GM19452 (cell line): ENCODE measurements around the gene MYO18A.
A peak's percentile ranks its signal among the peaks of the same experiment; 100 is the strongest.
"Not testable (repeated sequence)": the region's sequence is repeated elsewhere in the genome, so short reads cannot be mapped to it uniquely, and the experiment has no call there.

Experiments used
- ATAC-seq: cut with Tn5 transposase; IDR thresholded peaks from one replicate; pipeline ENCODE4 v1.9.1; 2021; ENCODE audit not compliant: unreplicated experiment

MYO18A gene

DNA sequence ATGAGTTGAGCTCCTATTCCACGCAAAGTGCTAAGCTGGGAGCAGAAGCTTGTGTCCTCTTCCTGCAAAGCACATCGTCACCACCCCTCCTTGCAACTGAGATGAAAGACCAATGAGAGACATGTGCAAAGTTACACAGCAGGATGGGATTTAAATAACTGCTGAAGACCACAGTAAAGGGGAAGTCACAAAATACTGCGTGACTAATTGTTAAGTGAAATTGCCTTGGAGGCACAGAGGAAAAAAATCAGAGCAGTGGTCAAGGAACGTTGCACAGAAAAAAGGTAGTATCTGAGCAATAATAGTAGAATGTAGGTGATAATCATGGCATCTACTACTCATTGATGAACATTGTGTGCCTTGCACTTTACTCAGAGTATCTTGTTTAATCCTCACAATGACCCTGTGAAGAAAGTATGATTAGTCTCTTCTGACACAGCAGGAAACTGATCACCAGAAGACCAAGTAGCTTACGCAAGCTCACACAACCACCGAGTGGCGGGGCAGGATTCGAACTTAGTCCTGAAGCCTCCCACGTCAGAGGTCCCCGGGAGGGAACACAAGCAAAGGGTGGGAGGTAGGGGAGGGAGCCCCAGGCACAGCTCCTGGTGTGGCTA is 15.4 kb upstream of the MYO18A start:
- no peak for ATAC-seq

DNA sequence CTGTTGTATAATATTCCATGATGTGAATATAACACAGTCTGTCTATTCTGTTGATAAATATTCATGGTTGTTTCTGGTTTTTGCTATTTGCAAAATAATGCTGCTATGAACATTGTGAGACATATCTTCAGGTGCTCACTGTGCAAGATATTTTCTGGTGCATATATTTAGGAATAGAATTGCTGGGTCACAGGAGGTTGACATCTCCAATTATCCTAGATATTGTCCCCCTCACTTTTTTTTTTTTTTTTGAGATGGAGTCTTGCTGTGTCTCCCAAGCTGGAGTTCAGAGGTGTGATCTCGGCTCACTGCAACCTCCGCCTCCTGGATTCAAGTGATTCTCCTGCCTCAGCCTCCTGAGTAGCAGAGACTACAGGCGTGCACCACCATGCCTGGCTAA is 14.5 kb upstream of the MYO18A start:
- no peak for ATAC-seq

DNA sequence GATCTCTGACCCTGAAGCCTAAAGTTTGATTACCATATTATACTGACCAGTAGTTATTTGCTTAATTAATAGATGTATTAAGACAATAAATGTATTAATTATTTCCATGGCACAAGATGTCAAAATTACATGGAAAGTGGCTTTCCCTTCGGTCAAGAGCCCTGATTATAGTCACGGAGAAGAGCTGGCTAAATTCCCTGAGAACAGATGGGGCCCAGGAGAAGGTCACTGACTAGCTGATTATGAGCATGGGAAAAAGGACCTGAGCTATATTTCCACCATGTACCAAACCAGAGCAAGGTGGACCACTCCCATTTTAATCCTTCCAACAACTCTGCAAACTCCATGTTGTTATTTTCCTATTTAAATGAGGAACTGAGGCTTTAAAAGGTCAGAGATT is 12.9 kb upstream of the MYO18A start:
- ATAC-seq = no peak

DNA sequence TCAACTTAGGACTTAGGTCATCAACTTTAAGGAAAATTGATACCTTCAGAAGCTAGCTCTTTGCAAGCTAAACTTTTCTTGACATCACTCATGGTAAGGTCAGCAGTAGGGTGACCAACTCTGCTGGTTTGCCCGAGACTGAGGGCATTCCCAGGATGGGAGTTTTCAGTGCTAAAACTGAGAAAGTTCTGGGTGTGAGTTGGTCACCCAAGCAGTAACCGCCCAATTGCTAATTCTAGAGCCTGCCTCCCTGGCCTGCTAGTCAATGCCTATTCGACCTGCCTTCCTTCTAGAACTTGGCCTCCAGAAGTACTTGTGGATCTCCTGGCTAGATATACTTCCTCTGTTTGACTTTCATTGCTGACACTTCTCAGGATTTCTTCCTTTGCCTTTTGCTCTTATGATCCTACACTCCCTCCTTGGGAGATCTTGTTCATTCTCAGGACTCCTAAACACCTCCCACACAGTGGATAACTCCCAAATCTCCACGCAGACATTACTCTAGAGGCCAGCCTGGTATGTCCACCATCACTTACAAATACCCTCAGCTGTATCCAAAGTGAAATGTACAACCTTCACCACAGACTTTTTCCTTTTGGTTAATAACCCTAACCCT is 10.5 kb upstream of the MYO18A start:
- no peak for ATAC-seq

DNA sequence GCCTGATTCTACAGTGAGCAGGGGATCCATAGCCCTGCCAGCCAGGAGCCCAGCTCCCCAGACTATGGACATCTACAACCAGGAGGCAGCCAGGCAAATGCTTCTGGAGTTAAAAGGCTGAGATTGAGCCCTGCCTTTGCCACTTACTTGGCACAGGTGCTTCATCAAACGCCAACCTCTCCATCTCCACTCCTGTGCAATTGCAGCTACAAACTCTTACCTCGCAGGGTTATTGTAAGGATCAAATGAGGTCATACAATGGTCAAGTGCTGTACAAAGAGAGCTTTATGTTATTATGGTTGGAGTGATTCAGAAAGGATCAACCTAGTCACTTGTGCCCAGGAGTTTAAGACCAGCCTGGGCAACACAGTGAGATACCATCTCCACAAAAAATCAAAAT is 9.8 kb upstream of the MYO18A start:
- ATAC-seq = no peak

DNA sequence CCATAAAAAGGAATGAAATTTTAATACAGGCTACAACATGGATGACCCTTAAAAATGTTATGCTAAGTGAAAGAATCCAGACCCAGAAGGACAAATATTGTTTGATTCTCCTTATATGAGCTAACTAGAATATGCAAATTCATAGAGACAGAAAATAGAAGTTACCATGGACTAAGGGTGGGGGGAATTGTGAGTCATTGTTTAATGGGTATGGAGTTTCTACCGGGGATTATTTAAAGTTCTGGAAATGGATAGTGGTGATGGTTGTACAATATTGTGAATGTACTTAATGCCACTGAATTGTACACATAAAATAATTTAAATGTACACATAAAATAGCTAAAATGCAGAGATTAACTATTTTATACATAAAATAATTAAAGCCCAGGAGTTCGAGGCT is 9.2 kb upstream of the MYO18A start:
- no peak for ATAC-seq

DNA sequence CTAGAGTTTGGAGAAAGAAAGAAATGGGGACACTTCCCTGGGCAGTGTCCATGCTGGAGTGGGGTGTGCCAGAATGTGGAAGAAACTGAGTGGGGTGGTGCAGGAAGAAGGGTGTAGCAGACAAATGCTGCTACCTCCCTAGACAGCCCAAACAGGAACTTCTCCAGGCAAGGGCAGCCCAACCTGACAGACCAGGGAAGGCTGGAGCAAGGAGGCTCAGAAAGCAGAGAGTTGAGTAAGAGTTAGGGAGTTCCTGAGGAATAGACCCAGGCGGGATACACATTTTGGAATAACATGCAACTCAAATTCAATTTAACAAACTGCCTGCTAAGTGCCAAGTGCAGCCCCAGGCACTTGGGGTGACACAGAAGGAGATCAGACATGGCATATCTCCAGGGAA is 1.0 kb upstream of the MYO18A start:
- no peak for ATAC-seq

DNA sequence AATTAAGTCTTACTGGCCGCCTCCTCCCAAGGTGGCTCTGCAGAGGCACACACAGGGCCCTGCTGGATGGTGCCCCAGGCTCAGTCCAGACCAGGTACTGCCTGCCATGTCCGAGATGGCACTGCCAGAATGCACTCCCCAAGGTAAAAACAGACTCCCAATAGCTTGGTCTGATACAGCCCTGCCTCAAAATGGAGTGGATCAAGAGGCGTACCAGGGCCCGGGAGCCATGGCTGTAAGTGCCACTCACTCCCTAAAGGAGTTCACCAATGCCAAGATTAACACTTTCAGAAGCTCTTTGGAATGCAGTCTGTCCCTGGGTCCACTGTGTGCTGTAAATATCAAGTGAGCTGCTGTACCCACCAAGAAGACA is 576 bp upstream of the MYO18A start:
- ATAC-seq = no peak

DNA sequence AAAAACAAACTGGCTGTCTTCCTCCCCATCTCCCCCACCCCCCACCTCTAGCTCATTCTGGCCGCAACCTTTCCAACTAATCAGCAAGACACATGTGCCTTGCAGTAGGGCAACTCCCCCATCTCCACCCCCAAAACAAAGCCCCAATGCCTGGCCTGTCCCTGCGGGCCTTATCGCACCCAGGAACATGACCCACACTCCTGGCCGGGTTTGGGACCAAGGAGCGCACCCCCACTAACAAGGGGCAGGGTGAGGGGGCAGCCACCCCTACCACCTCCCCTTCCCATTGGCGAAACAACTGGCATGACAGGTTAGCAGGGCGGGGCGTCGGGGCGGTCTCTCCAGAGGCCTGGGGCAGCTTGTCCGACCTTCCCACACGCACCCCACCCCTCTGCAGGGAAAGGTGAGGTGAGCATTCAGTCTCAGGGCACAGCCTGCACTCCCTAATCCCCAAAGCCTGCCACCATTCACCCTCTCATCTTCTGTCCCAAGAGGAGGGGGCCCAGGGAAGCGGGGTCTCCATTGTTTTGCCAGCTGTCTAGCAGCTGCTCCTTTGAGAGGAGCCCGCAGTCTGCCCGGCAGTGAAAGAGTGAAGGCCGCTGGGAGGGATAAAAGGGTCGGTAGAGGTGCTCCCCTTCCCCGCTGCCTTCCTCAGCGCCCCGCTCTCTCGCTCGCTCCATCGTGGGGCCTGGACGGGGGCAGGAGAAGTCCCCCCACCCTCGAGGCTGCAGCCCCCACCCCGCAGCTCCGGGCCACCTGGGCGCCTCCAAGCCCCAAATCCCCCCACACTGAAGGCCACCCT is 765 bp downstream of the MYO18A start:
- no peak for ATAC-seq

DNA sequence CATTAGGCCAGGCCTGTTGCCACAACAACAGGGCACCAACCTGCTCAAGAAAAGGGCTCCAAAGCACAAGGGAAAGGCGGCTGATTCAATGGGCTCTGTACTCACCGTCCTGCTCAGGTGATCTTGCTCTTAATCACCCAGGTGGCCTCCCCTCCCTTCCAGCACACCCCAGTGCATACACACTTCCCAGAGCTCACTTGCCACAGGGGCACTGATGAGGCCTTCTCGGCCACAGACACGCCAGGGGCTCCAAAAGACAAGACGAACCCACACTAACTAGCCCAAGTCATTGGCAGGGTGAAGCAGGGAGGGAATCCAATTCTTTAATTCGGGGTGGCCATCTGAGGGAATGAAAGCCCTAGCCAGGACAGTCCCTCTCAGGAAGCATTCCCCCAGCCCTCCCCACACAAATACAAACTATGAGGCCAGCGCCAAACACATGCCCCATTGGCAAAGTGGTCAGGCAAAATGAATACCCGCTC is 1.4 kb downstream of the MYO18A start:
- no peak for ATAC-seq

DNA sequence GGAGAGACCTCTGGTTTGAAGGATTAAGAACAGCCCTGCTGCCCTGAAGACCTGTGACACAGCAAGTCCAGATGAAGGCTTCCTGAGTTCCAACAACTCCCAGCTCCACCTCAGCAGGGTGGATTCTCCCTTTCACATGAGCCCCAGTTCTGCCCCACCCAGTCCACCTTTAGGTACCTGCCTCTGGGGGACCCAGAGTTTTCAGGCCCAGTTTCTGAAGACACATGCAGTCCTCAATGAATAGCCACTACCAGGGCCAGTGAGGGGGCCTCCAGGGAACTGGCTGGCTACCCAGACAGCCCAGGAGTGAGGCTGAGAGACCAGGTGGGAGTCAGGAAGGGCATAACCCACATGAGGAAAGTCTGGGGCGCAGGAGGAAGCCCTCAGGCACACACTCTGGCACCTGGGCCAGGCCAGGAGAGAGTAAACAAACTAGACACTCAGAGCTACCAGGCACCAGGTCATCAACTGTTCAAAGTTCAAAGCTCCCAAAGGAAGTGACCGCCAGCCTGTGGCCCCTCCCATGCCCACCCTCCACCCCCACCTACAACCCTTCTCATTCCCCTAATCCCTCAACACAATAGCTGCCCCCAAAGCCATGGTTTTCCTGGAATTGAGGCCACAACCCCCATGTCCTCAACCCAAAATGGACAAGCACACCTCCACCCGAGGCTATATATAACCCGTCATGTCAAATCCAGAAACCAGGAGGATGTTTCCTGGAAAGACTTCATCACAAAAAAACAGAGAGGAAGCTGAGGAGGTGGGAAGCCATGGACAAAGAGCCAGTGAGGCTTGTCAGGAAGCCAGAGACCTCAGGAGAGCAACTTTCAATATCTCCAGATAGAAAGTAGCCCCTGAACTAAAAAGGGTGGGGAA is 2.1 kb downstream of the MYO18A start:
- ATAC-seq = no peak

DNA sequence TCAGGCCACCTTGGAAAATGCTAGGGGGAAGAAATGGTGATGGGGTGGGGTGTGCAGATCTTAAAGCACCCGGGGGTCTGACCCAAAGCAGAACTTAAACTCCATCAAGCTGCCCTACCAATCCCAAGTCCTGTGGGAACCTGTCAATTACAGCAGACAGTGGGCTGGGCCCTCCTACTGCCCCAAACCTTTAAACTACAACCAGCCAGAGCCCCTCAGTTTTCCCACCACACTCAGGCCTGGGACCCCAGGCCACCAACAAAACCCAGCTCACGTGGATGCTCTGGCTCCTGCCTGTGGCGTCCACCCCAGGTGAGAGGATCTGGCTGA is 2.7 kb downstream of the MYO18A start:
- ATAC-seq = no peak

DNA sequence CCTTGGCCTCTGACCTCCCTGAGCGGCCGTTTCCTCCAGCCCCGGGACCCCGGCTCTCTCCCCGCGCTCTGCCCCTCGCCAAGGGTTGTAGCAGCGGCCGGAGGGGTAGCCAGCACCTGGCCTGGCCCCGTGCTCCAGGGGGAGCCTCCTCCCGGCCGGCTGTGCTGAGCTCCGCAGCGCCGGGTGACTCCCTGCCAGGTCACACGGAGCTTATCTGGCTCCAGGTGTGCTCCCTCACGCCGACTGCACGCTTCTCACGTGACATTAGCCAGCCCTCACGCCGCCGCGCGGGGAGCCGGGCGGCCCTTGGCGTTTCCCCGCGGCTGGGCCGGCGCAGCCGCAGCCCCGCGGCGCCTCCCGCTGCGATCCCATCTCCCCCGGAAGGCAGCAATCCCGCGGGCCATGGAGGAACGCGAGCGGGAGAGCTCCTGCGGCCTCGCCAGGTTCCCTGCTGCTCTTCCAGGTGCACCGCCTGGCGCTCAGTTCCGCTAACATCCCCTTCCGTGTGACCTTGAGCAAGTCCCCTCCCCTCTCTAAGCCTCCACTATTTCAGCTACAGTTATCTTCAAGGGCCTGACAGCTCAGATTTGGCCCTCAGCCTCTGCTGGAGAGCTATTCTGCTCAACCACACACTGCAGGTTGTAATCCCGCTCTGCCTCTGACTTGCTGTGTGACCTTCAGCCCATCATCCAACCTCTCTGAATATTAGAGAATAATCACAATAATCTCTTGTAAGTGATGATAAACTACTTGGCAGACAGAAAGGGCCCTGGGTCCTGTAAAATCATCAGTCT is 3.4 kb downstream of the MYO18A start:
- peak; percentile 41 for ATAC-seq

DNA sequence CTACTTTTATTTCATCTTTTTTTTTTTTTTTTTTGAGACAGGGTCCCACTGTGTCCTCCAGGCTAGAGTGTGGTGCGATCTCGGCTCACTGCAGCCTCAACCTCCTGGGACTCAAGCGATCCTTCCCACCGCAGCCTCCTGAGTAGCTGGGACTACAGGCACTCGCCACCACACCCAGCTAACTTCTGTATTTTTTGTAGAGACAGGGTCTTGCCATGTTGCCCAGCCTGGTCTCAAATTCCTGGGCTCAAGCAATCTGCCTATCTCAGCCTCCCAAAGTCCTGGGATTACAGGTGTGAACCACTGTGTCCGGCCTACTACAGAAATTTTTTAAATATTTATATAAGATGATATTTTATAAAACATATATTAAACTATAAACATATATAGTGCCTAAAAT is 4.8 kb downstream of the MYO18A start:
- ATAC-seq = no peak

DNA sequence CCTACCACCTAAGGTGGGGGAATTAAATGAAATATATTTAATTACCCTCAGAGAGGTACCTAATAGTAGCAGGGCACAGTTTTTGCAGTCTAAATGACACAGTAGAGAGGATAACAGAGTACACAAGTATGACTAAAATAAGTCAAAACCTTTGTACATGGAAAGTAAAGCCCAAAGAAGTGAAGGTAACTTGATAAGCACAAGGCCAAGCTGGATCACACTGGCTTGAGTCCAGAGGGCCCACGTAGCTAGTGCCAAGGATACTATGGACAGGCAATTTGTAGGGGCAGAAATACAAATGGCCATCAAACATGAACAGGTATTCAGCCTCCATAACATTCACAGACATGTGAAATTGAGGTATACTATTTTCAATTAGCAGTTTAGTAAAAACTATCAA is 7.6 kb downstream of the MYO18A start:
- no peak for ATAC-seq

DNA sequence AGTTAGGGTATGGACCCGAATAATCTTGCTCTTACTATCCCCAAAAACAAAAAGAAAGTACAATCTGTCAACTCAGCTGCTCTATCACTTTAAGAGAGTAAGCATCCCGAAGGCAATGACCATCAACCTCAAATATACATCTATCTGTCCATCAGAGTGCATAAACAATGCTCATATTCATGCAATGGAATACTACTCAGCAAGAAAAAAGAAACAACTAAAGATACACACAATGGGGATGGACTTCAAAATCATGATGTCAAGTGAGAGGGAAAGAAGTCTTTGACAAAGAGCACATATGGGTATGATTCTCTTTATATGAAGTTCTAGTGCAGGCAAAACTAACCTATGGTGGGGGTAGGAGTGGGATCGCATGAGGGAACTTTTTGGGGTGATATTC is 9.5 kb downstream of the MYO18A start:
- ATAC-seq = no peak

DNA sequence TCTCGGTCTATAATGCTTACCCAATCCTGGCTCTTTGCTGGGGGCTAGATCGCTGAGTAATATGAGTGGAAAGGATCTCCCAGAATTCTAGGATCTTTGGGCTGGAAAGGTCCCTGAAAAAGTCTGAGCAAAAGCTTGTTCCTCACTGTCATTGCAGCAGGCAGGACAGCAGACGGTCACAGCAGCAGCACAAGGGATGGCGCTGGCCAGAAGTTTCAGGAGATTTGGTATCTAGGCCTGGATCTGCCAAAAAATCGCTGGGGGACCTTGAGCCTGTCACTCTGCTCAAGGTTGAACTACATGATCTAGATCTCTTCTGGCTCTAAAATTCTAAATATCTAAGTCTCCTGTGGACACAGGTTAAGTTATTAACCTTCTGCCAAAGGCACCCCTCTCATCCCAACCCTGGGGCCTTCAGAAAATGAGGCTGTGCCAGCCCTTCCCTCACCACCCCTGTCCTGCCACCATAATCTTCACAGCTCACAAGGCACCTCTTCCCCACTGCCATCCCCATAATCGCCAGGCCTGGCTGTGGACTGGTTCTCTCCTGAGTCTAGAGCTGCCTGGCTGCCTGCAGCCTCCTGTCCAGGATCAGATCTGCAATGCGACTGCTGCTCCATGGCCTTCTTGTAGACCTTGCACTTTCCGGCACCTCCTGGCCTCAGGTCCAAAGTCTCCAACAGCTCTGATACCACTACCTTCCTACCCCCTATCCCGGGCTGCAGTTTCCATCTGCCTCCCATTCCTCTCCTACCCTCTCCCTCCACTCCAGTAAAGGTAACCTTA is 10.2 kb downstream of the MYO18A start:
- no peak for ATAC-seq

DNA sequence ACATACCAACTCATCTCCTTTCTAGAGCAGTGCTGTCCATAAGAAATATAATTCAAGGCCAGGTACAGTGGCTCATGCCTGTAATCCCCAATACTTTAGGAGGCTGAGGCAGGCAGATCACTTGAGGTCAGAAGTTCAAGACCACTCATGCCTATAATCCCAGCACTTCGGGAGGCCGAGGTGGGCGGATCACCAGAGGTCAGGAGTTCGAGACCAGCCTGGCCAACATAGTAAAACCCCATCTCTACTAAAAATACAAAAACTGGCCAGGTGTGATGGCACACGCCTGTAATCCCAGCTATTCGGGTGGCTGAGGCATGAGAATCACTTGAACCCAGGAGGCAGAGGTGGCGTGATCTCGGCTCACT is 11.5 kb downstream of the MYO18A start:
- ATAC-seq = not testable (repeated sequence)

DNA sequence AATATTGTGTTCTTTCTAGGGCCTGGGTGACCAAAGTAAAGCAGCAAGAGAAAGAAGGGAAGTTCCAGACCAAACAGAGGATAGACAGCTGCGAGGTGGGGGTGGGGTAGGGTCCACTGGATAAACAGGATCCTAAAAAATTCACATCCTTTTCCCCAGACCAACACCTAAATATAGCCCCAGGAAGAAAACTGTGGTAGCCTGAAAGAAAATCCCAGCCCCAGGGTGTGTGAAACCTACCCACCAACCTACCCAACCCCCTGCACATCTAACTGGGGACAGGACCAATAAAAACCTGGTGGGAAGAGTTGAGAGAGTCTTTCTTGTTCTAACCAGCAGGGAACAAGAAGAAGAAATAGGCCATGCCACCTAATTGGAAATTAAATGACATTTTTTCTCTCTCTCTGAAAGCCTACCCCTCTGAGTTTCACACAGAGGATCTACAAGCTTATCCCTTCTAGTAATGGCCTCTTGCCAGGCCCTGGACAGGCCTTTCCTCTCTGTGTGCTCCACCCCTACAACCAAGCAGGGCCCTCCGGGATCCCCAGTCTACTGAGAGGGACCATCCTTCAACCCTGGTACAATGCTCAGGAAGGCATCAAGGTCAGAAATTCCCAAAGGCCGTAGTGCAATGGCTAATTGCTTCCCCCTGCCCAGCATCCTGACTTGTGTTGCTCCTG is 12.0 kb downstream of the MYO18A start:
- ATAC-seq = no peak
